ENCODE measurements around the gene IMPA2.

DNA sequence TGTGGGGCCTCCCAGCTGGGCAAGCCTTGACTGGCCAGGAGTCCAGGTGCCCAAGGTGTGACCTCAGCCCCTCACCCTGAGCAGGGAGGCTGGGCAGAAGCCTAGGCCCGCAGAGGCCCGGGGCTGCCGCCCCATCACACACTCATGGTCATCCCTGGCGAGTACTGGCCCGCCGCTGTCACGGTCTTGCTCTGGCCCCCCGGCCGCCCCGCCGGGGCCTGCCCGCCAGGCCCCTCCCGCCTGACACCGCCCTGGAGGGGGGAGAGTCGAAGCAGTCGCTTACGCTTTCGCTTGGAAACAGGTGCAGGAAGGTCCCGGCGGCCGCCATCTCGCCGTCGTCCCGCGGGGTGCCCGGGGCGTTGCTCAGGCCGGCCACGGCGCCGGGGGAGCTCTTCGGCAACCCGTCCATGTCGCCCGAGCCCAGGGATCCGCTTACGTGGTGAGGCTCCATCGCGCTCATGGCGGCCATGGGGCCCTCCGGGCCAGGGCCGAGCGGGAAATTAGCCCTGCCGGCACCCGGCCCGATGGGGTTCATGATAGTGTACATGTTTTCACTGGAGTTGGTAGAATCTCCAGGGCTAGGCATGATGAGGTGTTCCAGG is 85.7 kb downstream of the IMPA2 start:
- TF ChIP-seq, protein P1, sequence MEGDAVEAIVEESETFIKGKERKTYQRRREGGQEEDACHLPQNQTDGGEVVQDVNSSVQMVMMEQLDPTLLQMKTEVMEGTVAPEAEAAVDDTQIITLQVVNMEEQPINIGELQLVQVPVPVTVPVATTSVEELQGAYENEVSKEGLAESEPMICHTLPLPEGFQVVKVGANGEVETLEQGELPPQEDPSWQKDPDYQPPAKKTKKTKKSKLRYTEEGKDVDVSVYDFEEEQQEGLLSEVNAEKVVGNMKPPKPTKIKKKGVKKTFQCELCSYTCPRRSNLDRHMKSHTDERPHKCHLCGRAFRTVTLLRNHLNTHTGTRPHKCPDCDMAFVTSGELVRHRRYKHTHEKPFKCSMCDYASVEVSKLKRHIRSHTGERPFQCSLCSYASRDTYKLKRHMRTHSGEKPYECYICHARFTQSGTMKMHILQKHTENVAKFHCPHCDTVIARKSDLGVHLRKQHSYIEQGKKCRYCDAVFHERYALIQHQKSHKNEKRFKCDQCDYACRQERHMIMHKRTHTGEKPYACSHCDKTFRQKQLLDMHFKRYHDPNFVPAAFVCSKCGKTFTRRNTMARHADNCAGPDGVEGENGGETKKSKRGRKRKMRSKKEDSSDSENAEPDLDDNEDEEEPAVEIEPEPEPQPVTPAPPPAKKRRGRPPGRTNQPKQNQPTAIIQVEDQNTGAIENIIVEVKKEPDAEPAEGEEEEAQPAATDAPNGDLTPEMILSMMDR (IDR thresholded peaks at IDR 0.05; ENCODE audit: poor library complexity): no peak
- TF ChIP-seq EZH2 (IDR thresholded peaks at IDR 0.05; ENCODE audit: borderline replicate concordance): no peak

Data from hepatocyte (in vitro differentiated cells).